Smooth muscle cell (in vitro differentiated cells): ENCODE data around the gene ALDH4A1. TPM values are rescaled to one million over a fixed set of nuclear protein-coding genes. Genes with fewer than 3 reads are reported as not detected.
A peak's percentile ranks its signal among the peaks of the same experiment; 100 is the strongest.

Experiments
- DNase-seq: peaks from one replicate; lab custom pipeline; 2025; ENCODE audit not compliant: unreplicated experiment; lab: John Stamatoyannopoulos, UW
- H2AFZ ChIP-seq: fragments of 200-600 bp; sonication (generic); 2 replicates; pipeline ENCODE4 v1.6.0; 2016; ENCODE audit warnings: antibody characterized with exemption, low read depth, mild to moderate bottlenecking
- H3F3A ChIP-seq: fragments of 200-600 bp; sonication (generic); 2 replicates; pipeline ENCODE4 v1.6.0; 2017; ENCODE audit warnings: antibody characterized with exemption, low read depth
- H3K27ac ChIP-seq: fragments of 200-600 bp; sonication (generic); 2 replicates; pipeline ENCODE4 v1.5.1; 2016; ENCODE audit warnings: low read depth, mild to moderate bottlenecking
- H3K27me3 ChIP-seq: fragments of 200-600 bp; sonication (generic); 2 replicates; pipeline ENCODE4 v1.6.1; 2016; ENCODE audit warnings: low read depth, mild to moderate bottlenecking
- H3K36me3 ChIP-seq: fragments of 200-600 bp; sonication (generic); 2 replicates; pipeline ENCODE4 v1.5.1; 2016; ENCODE audit warnings: low read depth
- H3K4me1 ChIP-seq: fragments of 200-600 bp; sonication (generic); 2 replicates; pipeline ENCODE4 v1.5.1; 2016; ENCODE audit warnings: low read depth
- H3K4me2 ChIP-seq: fragments of 200-600 bp; sonication (generic); 2 replicates; pipeline ENCODE4 v1.6.0; 2016; ENCODE audit warnings: mild to moderate bottlenecking
- H3K4me3 ChIP-seq: fragments of 200-600 bp; sonication (generic); 2 replicates; pipeline ENCODE4 v1.5.1; 2016; ENCODE audit warnings: mild to moderate bottlenecking
- H3K79me2 ChIP-seq: fragments of 200-600 bp; sonication (generic); 2 replicates; pipeline ENCODE4 v1.6.0; 2016; ENCODE audit warnings: low read depth, mild to moderate bottlenecking
- H3K9ac ChIP-seq: fragments of 200-600 bp; sonication (generic); 2 replicates; pipeline ENCODE4 v1.6.0; 2016; ENCODE audit warnings: low read depth
- H3K9me3 ChIP-seq: fragments of 200-600 bp; sonication (generic); replicated peaks from 2 replicates; pipeline ENCODE4 v1.5.1; 2016; ENCODE audit warnings: low read depth
- H4K20me1 ChIP-seq: fragments of 200-600 bp; sonication (generic); 2 replicates; pipeline ENCODE4 v1.6.0; 2016; ENCODE audit warnings: low read depth
- WGBS: methylation state at CpG from one replicate; pipeline ENCODE4 v1.1.7; 2016; ENCODE audit warnings: low lambda C conversion rate; 5-methylcytosine and 5-hydroxymethylcytosine counted together
- polyA plus RNA-seq: library from polyadenylated mRNA; unstranded; fragments of >200 nt; fragmentation: Nextera tagmentation; extraction: Ambion mirVana; gene quantifications from 2 replicates; pipeline ENCODE4 v1.2.1, GENCODE V29; 2016
- total RNA-seq: library from RNA; depleted of rRNA; stranded (reverse); fragments of >200 nt; gene quantifications from 2 replicates; pipeline ENCODE4 v1.2.3, GENCODE V29; 2014
- TF ChIP-seq, protein P1 (sequence below): fragments of 200-600 bp; sonication (generic); IDR thresholded peaks from 2 replicates; pipeline ENCODE4 v1.5.1; 2017; ENCODE audit warnings: borderline replicate concordance, mild to moderate bottlenecking, antibody characterized with exemption; ENCODE audit not compliant: insufficient read depth, poor library complexity, severe bottlenecking

ALDH4A1 gene
- total and polyA plus RNA-seq, 2 experiments from 2014 or later, result 4.8 to 7.2 TPM

DNA sequence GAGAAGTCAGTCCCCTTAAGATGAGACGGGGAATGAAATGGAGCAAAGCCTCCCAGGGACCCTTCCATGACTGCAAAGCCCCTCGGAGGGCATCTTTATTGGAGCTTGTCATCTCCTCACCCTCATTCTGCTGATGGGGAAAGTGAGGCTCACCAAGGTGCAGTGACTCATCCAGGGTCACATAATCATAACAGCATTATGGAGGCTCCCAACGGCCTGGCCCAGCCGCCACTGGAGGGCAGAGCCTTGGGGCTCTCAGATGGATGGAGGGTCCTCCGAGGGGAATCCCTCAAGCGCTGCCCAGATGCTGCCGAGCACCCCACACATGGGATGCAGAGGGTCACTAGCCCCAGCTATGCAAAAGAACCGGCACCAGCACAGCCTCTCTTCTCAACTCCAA lies 35.2 kb upstream of the ALDH4A1 start:
- no peak overlapping the region for H3K9ac ChIP-seq
- H3K4me3 ChIP-seq, result no peak overlapping the region
- peaks cover 6% of the 10 kb centered on the region for H3F3A ChIP-seq
- no peaks in the 10 kb centered on the region for H3K27me3 ChIP-seq
- H3K36me3 ChIP-seq, result no peaks in the 10 kb centered on the region
- WGBS, result 90% methylated on average over 8 of the region's 8 CpGs
- H3K4me2 ChIP-seq, result no peak overlapping the region
- peaks cover 98% of the 10 kb centered on the region for H3K79me2 ChIP-seq
- no peaks in the 10 kb centered on the region for H3K9me3 ChIP-seq
- TF ChIP-seq, protein P1, sequence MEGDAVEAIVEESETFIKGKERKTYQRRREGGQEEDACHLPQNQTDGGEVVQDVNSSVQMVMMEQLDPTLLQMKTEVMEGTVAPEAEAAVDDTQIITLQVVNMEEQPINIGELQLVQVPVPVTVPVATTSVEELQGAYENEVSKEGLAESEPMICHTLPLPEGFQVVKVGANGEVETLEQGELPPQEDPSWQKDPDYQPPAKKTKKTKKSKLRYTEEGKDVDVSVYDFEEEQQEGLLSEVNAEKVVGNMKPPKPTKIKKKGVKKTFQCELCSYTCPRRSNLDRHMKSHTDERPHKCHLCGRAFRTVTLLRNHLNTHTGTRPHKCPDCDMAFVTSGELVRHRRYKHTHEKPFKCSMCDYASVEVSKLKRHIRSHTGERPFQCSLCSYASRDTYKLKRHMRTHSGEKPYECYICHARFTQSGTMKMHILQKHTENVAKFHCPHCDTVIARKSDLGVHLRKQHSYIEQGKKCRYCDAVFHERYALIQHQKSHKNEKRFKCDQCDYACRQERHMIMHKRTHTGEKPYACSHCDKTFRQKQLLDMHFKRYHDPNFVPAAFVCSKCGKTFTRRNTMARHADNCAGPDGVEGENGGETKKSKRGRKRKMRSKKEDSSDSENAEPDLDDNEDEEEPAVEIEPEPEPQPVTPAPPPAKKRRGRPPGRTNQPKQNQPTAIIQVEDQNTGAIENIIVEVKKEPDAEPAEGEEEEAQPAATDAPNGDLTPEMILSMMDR, result no peak
- peaks cover 96% of the 10 kb centered on the region for H4K20me1 ChIP-seq
- peak overlapping the region; percentile 62 for H3K27ac ChIP-seq
- H2AFZ ChIP-seq, result no peak overlapping the region
- peaks cover 29% of the 10 kb centered on the region for H3K4me1 ChIP-seq
- DNase-seq, result no peak

DNA sequence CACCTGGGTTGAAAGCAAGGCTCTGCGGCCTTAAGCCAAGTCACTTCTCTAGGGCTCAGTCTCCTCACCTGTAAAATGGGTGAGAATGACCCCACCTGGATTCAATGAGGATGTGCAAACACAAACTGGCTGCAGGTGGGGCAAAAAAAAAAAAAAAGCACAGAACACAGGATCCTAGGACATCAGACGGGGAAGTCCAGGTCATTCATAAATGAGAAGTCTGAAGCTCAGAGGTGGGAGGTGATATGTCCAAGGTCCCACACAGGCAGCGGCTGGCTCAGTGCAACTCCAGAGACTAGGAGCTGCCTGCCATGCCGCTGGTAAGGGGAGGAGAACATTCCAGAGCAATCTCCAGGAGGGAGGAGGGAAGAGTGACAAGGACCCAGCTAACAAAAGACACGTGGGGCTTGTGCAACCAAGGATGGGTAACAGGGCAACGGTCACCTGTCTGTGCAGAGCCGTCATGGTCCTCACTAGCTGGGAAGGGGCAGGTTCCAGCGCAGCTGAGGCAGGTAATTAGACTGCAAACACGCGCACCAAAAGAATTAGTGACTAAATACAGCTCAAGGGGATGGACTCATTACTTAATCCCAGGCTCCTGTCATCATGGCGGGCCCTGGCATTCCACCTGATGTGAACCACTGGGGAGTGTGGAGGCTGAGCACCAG lies 34.6 kb upstream of the ALDH4A1 start:
- H3K4me2 ChIP-seq, result no peak overlapping the region
- H3K9me3 ChIP-seq, result no peaks in the 10 kb centered on the region
- H3K4me1 ChIP-seq, result peaks cover 27% of the 10 kb centered on the region
- peak overlapping the region; percentile 62 for H3K27ac ChIP-seq
- DNase-seq, result no peak
- H2AFZ ChIP-seq, result no peak overlapping the region
- peaks cover 98% of the 10 kb centered on the region for H3K79me2 ChIP-seq
- H3K4me3 ChIP-seq, result no peak overlapping the region
- H3K9ac ChIP-seq, result no peak overlapping the region
- no peaks in the 10 kb centered on the region for H3K27me3 ChIP-seq
- WGBS, result 63% methylated on average over 11 of the region's 11 CpGs
- peaks cover 6% of the 10 kb centered on the region for H3F3A ChIP-seq
- H3K36me3 ChIP-seq, result no peaks in the 10 kb centered on the region
- H4K20me1 ChIP-seq, result peaks cover 96% of the 10 kb centered on the region
- TF ChIP-seq, protein P1, result no peak

DNA sequence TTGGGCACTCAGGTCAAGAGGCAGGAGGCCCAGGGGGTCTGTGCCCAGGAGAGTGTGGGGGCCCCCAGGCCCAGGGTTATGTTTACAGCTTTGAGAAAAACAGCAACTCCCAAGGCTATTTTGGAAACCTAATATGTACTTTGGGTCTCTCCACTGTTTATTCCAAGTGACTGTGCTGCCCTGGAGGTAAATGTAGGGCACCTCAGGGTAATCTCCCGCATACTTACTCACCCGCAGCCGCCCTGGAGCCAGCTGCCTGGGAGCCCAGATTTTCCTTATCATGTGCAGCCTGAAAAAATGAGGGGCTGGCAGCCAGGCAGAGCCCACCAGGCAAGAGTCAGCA lies 34.1 kb upstream of the ALDH4A1 start:
- peaks cover 6% of the 10 kb centered on the region for H3F3A ChIP-seq
- no peak overlapping the region for H2AFZ ChIP-seq
- peaks cover 96% of the 10 kb centered on the region for H4K20me1 ChIP-seq
- WGBS, result 93% methylated on average over 3 of the region's 3 CpGs
- no peaks in the 10 kb centered on the region for H3K9me3 ChIP-seq
- H3K79me2 ChIP-seq, result peaks cover 98% of the 10 kb centered on the region
- no peak for DNase-seq
- H3K9ac ChIP-seq, result no peak overlapping the region
- TF ChIP-seq, protein P1, result no peak
- no peak overlapping the region for H3K4me3 ChIP-seq
- no peak overlapping the region for H3K27ac ChIP-seq
- H3K36me3 ChIP-seq, result no peaks in the 10 kb centered on the region
- H3K4me1 ChIP-seq, result peaks cover 22% of the 10 kb centered on the region
- H3K4me2 ChIP-seq, result no peak overlapping the region
- no peaks in the 10 kb centered on the region for H3K27me3 ChIP-seq

DNA sequence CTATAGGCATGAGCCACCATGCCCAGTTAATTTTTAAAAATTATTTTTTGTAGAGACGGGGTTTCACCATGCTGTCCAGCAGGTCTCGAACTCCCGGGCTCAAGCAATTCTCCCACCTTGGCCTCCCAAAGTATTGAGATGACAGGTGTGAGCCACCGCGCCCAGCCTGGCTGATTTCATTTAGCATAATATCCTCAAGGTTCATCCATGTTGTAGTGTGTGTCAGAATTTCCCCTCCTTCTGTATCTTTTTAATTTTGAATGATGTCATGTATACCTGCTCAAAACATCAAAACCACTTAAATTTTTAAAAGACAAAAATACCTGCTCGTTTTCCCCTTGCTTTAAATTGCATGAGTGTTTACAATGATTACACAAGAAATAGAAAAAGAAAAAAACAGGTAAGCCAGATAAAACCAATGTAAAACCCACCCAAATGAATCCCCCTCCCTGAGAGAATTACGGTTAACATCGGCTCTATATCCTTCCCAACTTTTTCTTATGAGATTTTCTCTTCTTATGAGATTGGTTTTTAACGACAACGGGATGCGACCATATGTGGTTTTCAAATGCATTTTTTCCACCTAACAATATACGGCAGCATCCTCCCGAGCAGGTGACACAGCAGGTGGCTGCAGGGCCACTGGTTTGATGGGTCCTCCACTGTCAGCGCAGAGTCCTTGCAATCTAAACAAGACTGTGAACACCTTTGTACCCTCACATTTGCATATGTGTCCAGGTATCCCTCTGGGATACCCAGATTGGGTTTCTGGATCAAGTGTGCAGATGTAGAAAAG lies 32.0 kb upstream of the ALDH4A1 start:
- Histone ChIP-seq H3K4me1 (peaks cover 10% of the 10 kb centered on the region), H3K79me2 (peaks cover 98% of the 10 kb centered on the region), H3K36me3 (no peaks in the 10 kb centered on the region), H3K4me2 (no peak overlapping the region), H3F3A (peaks cover 6% of the 10 kb centered on the region), H3K4me3 (no peak overlapping the region), H3K9ac (no peak overlapping the region), H3K9me3 (no peaks in the 10 kb centered on the region), H3K27ac (no peak overlapping the region), H4K20me1 (peaks cover 99% of the 10 kb centered on the region), H2AFZ (no peak overlapping the region), H3K27me3 (no peaks in the 10 kb centered on the region)
- 87% methylated on average over 14 of the region's 14 CpGs for WGBS
- DNase-seq, result no peak
- TF ChIP-seq, protein P1, result no peak
